22Rv1 (cell line): ENCODE results near the gene TMPRSS4.
A peak's percentile ranks its signal among the peaks of the same experiment; 100 is the strongest.

ENCODE experiments used
- CTCF ChIP-seq: fragments of 450-650 bp; IDR thresholded peaks from 2 replicates; pipeline ENCODE4 v1.5.1; 2017; ENCODE audit warnings: mild to moderate bottlenecking
- ZFX ChIP-seq: fragments of 450-650 bp; IDR thresholded peaks from 2 replicates; pipeline ENCODE4 v1.6.1; 2017; ENCODE audit warnings: antibody characterized with exemption, borderline replicate concordance

GRCh38 chr11:118152552-118153471 lies 75.9 kb downstream of the TMPRSS4 start, which contains the start of gene SCN4B:
- TF ChIP-seq ZFX: no peak
- TF ChIP-seq CTCF: 0 out of 2 replicates have a peak, but pooled peaks have one; percentile 4
